ENCODE data around the gene RNF112. TPM values are rescaled to one million over a fixed set of nuclear protein-coding genes. Genes with fewer than 3 reads are reported as not detected.

The RNF112 gene
- total RNA-seq, 2 experiments from 2014 or later, result 0.47 TPM; not detected in 1

DNA sequence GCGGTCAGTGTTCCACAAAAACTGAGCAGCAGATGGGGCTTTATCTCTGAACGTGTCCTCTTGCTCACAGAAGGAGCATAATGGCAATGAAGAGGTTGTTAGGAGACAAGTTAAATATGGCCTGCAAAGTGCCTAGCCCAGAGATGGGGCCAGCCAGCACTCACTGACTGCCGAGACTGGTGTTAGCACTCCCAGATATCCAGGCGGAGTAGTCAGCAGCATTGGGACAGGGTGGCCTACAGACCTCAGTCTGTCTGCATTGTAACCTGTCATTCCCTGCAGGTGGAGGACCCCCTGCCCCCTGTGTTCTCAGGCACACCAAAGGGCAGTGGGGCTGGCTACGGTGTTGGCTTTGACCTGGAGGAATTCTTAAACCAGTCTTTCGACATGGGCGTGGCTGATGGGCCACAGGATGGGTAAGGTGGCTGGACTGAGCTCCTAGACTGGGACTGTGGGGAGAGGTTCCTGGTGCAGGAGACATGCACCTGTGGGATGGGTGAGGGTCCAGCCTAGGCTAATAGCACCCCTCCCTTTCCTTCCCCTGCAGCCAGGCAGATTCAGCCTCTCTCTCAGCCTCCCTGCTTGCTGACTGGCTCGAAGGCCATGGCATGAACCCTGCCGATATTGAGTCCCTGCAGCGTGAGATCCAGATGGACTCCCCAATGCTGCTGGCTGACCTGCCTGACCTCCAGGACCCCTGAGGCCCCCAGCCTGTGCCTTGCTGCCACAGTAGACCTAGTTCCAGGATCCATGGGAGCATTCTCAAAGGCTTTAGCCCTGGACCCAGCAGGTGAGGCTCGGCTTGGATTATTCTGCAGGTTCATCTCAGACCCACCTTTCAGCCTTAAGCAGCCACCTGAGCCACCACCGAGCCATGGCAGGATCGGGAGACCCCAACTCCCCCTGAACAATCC is 28.2 kb upstream of the RNF112 start:
- no peaks in the 10 kb centered on the region for H3K9me3 ChIP-seq (ENCODE audit: low read length)
- no peak overlapping the region for H3K27ac ChIP-seq (ENCODE audit: low read depth, low read length, poor library complexity, severe bottlenecking)
- no peaks in the 10 kb centered on the region for H3K9me2 ChIP-seq (ENCODE audit: insufficient read depth, low read length)
- no peaks in the 10 kb centered on the region for H4K20me1 ChIP-seq (ENCODE audit: insufficient read depth, low read length)
- TF ChIP-seq, protein P1, sequence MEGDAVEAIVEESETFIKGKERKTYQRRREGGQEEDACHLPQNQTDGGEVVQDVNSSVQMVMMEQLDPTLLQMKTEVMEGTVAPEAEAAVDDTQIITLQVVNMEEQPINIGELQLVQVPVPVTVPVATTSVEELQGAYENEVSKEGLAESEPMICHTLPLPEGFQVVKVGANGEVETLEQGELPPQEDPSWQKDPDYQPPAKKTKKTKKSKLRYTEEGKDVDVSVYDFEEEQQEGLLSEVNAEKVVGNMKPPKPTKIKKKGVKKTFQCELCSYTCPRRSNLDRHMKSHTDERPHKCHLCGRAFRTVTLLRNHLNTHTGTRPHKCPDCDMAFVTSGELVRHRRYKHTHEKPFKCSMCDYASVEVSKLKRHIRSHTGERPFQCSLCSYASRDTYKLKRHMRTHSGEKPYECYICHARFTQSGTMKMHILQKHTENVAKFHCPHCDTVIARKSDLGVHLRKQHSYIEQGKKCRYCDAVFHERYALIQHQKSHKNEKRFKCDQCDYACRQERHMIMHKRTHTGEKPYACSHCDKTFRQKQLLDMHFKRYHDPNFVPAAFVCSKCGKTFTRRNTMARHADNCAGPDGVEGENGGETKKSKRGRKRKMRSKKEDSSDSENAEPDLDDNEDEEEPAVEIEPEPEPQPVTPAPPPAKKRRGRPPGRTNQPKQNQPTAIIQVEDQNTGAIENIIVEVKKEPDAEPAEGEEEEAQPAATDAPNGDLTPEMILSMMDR (conservative IDR thresholded peaks at IDR 0.05; ENCODE audit: low read length), result no peak
- no peak for TF ChIP-seq EZH2phosphoT487 (IDR thresholded peaks at IDR 0.05; ENCODE audit: borderline replicate concordance, low read depth, low read length)
- H3K4me2 ChIP-seq (ENCODE audit: low read length), result no peak overlapping the region
- intact Hi-C loops (cut with micrococcal nuclease; ENCODE audit: unreplicated experiment), result no loop called here
- no TSS peak for BruUV-seq (replicated peaks)
- H3K36me3 ChIP-seq (ENCODE audit: insufficient read depth, low read length), result peaks cover 33% of the 10 kb centered on the region; the same call in 1 of the 2 replicates
- ChIA-PET POLR2A (no interaction called here), CTCF (ENCODE audit: unreplicated experiment) (no interaction called here)
- no peaks in the 10 kb centered on the region for H3K79me2 ChIP-seq (ENCODE audit: insufficient read depth, low read depth, low read length)
- DNase-seq (ENCODE audit: low spot score), result no peak
- peaks cover 16% of the 10 kb centered on the region for H3K4me1 ChIP-seq (ENCODE audit: insufficient read depth, low read length, poor library complexity, severe bottlenecking)
- H3K4me3 ChIP-seq (ENCODE audit: low read depth, low read length, poor library complexity, severe bottlenecking), result no peak overlapping the region
- no peak overlapping the region for H2AFZ ChIP-seq (ENCODE audit: low read length)

DNA sequence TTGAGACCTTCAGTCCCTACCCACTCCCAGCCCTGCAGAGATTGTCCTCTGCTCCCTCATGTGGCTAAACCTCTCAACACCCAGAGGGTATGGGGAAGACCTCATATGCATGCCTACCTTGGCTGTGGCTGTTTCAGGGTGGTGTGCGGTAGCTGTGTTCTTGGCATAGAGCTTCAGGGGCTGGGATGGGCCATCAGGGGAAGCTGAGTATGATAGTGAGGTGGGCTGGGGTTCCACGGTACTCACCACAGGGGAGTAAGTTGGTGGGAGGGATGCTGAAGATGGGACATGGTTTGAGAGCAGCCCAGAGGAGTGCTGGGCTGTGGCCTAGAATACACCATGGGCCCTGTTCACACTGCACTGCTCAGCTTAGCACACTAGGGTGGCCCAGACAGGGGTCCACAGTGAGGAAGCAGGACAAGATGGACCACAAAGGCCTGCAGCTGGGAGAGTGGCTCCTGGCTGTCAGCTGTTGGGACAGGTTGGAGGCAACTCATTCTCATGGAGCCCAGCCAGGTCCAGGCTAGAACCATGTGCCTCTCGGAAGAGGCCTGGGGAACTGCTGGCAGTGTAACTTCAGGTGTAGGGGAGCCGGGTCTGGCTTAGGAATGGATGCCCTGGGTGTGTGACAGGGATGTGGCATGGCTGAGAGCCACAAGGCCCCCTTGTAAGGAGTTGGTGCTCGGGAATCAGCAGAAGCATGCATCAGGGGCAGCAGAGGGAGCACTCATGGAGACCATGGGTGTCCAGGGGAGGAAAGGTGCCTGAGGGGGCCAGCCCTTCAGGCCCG is 27.2 kb upstream of the RNF112 start:
- H3K9me3 ChIP-seq (ENCODE audit: low read length), result no peaks in the 10 kb centered on the region
- H3K9me2 ChIP-seq (ENCODE audit: insufficient read depth, low read length), result no peaks in the 10 kb centered on the region
- H3K27ac ChIP-seq (ENCODE audit: low read depth, low read length, poor library complexity, severe bottlenecking), result no peak overlapping the region
- no peaks in the 10 kb centered on the region for H4K20me1 ChIP-seq (ENCODE audit: insufficient read depth, low read length)
- ChIA-PET CTCF (ENCODE audit: unreplicated experiment) (interaction anchor here (0.6 kb wide), 1 partner anchor 385 kb away, joined by 3 read pairs; no protein-coding TSS in a partner anchor), POLR2A (no interaction called here)
- no peak overlapping the region for H3K4me2 ChIP-seq (ENCODE audit: low read length)
- no peak overlapping the region for H2AFZ ChIP-seq (ENCODE audit: low read length)
- no peak for TF ChIP-seq EZH2phosphoT487 (IDR thresholded peaks at IDR 0.05; ENCODE audit: borderline replicate concordance, low read depth, low read length)
- TF ChIP-seq, protein P1 (conservative IDR thresholded peaks at IDR 0.05; ENCODE audit: low read length), result no peak
- peaks cover 15% of the 10 kb centered on the region for H3K4me1 ChIP-seq (ENCODE audit: insufficient read depth, low read length, poor library complexity, severe bottlenecking)
- intact Hi-C loops (cut with micrococcal nuclease; ENCODE audit: unreplicated experiment), result no loop called here
- peaks cover 33% of the 10 kb centered on the region; the same call in 1 of the 2 replicates for H3K36me3 ChIP-seq (ENCODE audit: insufficient read depth, low read length)
- no peak for DNase-seq (ENCODE audit: low spot score)
- H3K79me2 ChIP-seq (ENCODE audit: insufficient read depth, low read depth, low read length), result no peaks in the 10 kb centered on the region
- no TSS peak for BruUV-seq (replicated peaks)
- no peak overlapping the region for H3K4me3 ChIP-seq (ENCODE audit: low read depth, low read length, poor library complexity, severe bottlenecking)

Data from OCI-LY7 (cell line).